ENCODE measurements around the gene FJX1.
A peak's percentile ranks its signal among the peaks of the same experiment; 100 is the strongest.

FJX1 gene, protein sequence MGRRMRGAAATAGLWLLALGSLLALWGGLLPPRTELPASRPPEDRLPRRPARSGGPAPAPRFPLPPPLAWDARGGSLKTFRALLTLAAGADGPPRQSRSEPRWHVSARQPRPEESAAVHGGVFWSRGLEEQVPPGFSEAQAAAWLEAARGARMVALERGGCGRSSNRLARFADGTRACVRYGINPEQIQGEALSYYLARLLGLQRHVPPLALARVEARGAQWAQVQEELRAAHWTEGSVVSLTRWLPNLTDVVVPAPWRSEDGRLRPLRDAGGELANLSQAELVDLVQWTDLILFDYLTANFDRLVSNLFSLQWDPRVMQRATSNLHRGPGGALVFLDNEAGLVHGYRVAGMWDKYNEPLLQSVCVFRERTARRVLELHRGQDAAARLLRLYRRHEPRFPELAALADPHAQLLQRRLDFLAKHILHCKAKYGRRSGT

DNA sequence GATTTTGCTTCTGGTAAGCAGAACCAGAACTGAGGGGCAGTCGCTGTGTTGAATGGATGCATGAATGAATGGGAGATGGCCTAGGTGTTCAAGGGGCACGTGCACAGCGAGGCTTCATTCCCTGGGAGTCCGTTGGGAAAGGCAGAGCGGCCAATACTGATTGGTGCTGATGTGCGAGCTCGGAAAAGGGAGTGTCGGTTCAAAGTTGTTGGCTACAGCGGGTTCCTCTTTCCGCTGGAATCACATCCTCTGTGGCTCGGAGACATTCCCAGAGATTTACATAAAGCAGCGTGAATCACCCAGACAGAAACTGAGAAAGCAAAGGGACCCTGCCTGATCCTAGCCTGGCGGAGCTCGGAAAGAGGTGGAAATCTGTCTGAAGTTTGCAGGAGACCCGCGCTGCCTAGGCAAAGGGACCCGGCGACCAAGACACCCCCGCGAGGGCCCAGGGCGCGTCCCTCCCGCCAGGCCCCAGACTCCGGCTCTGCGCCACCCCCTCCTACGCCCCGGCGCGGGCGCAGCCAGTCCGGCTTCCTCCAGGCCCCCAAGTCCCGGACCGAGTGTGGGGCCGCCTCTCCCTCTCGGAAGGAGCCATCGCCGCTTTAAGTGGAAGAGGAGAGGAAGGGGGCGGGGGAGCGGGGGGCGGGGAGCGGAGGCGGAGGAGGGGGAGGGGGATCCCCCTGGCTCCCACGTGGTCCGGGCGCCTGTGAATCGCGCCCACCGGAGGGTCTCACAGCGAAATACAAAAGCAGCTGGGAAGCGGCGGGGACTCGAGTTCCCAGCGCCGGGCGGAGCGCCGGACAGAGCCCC lies at the start of gene FJX1:
FJX1 (plus strand) TSS at position 774 of the 810 bp plus-strand sequence. CDS start 177 bp downstream, outside the sequence.
- peak within 1 kb of the TSS; percentile 77 for H3K4me3 ChIP-seq (ENCODE audit: low read length)
- peak; percentile 94 for DNase-seq (ENCODE audit: low read depth)
- TF ChIP-seq, protein P1, sequence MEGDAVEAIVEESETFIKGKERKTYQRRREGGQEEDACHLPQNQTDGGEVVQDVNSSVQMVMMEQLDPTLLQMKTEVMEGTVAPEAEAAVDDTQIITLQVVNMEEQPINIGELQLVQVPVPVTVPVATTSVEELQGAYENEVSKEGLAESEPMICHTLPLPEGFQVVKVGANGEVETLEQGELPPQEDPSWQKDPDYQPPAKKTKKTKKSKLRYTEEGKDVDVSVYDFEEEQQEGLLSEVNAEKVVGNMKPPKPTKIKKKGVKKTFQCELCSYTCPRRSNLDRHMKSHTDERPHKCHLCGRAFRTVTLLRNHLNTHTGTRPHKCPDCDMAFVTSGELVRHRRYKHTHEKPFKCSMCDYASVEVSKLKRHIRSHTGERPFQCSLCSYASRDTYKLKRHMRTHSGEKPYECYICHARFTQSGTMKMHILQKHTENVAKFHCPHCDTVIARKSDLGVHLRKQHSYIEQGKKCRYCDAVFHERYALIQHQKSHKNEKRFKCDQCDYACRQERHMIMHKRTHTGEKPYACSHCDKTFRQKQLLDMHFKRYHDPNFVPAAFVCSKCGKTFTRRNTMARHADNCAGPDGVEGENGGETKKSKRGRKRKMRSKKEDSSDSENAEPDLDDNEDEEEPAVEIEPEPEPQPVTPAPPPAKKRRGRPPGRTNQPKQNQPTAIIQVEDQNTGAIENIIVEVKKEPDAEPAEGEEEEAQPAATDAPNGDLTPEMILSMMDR (IDR thresholded peaks at IDR 0.05; ENCODE audit: insufficient read depth, low read depth, low read length, missing control alignments): no peak

DNA sequence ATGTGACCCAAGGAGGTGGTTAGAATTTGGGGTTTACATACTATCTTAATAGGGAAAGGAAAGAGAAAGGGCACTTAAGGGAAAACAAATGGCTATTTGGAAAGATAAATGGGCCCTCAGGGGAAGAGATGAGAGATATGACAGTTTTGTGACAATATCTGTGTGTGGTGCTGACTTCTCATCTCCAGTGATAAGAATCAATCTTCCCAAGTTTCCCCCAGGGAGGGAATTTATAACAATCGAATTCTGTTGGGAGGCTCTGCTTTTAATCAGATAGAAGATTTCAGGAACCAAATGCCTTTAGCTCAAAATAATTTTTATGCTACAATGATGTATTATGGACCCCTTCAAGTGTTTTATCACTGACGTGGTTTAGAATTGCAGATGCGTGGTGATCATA lies 46.6 kb upstream of the FJX1 start:
- TF ChIP-seq, protein P1 (IDR thresholded peaks at IDR 0.05; ENCODE audit: insufficient read depth, low read depth, low read length, missing control alignments): no peak
- no peak for DNase-seq (ENCODE audit: low read depth)

DNA sequence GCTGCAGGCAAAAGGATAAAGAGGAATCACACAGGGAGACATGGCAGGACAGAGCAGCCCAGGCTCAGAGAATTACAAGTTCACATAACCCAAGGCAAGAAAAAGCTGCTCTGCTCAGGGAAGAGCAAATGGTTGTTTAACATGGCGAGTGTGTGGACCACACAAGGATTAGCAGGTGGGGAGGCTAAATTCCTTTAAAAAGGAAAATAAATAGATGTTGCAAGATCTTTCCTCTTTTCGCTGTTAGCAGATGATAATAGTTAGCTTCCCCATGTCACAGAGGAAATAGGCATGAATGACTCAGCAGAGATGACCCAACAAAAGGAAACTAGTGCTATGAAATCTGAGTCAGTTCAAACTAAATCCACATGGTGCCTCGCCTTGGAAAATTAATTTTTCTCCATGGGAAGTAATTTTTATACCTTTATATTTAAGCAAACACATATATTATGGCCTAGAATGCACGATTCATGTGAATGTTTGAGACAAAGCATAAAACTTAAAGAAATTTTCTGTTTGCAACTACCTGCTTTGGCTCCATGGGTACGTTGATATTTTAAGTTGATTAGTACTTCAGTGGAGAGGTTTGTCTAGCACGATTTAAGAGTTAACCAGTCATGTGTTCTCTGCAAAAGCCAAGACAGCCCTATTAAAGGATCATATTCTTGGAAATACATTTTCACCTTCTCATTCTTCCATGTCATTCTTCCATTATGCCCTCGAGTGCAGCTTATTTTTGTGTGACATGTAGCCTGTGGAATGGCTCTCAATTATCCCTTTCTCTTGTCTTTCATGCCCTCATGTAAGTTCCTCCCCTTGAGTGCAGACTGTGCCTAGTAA lies 38.5 kb upstream of the FJX1 start:
- TF ChIP-seq, protein P1 (IDR thresholded peaks at IDR 0.05; ENCODE audit: insufficient read depth, low read depth, low read length, missing control alignments): peak; percentile 3
- H3K4me3 ChIP-seq (ENCODE audit: low read length): no peak overlapping the region
- peak; percentile 89 for DNase-seq (ENCODE audit: low read depth)

More for the DNA sequence above, 46.6 kb upstream of the FJX1 start:
- no peak overlapping the region for H3K4me3 ChIP-seq (ENCODE audit: low read length)

DNA sequence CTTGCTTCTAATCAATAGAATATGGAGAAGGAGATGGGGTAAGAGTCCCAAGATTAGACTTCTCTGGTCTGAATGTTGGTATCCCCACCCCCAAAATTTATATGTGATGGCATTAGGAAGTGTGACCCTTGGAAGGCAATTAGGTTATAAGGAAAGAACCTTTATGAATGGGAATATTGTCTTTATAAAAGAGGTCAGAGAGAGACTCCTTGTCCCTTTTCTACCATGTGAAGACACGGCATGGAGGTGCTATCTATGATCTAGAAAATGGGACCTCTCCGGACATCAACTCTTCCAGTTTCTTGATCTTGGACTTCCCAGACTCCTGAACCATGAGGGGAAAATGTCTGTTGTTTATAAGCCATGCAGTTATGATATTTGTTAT lies 37.9 kb upstream of the FJX1 start:
- TF ChIP-seq, protein P1 (IDR thresholded peaks at IDR 0.05; ENCODE audit: insufficient read depth, low read depth, low read length, missing control alignments): no peak
- no peak for DNase-seq (ENCODE audit: low read depth)

DNA sequence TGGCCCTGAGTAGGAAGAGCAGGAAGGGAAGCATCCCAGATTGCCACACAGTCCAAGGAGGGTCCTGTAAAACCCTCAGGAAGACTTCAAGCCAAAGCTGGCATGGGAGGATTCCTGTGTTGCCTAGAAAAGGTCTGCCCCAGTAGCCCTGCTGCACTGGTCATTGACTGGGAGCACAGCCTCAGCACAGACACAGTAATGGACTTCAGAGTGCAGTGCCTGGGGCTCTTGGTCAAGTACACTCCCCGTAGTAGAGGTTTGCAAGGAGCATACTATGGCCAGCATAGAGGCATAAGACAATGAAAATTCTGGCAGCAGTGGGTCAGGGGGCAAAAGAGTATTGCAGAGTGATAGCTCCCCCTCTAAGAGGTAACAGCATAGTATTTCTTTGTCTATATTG lies 36.2 kb upstream of the FJX1 start:
- H3K4me3 ChIP-seq (ENCODE audit: low read length): no peak overlapping the region
- no peak for DNase-seq (ENCODE audit: low read depth)
- TF ChIP-seq, protein P1 (IDR thresholded peaks at IDR 0.05; ENCODE audit: insufficient read depth, low read depth, low read length, missing control alignments): no peak

More for the DNA sequence above, 37.9 kb upstream of the FJX1 start:
- H3K4me3 ChIP-seq (ENCODE audit: low read length): no peak overlapping the region

DNA sequence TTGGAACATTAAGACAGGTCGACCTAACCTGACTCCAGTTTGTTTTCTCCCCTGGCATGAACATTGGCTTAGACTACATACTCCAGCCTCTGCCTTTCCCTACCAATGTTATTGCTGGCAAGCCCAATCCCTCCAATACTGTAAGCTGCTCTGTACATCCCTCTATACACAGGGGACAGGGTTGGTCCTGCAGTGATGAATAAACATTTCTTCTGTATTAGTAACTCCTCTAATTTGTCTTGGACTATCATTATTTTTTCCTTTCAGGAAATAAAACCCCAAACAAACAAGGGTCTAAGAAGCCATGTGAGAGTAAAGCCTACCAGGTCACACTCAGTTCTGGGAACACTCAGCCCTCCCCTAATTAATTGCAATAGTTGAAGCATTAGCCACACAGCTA lies 35.1 kb upstream of the FJX1 start:
- H3K4me3 ChIP-seq (ENCODE audit: low read length): no peak overlapping the region
- TF ChIP-seq, protein P1 (IDR thresholded peaks at IDR 0.05; ENCODE audit: insufficient read depth, low read depth, low read length, missing control alignments): no peak
- DNase-seq (ENCODE audit: low read depth): no peak

All from epithelial cell of esophagus (primary cell).